Sciatic nerve (tissue), 2 donors: ENCODE measurements around the gene MAP4K1. TPM values are rescaled to one million over a fixed set of nuclear protein-coding genes. Genes with fewer than 3 reads are reported as not detected.
A peak's percentile ranks its signal among the peaks of the same experiment; 100 is the strongest.
"Not testable (repeated sequence)": the region's sequence is repeated elsewhere in the genome, so short reads cannot be mapped to it uniquely, and the experiment has no call there.

Experiments used
- ATAC-seq: fragments of 200-7000 bp; cut with Tn5 transposase; one replicate; pipeline ENCODE4 v1.9.1; 2020; ENCODE audit warnings: mild to moderate bottlenecking, moderate library complexity
- DNase-seq: peaks from one replicate; pipeline ENCODE4 v3.0.0-alpha.2; 2020; ENCODE audit warnings: low spot score
- intact Hi-C: fragments of 100-400 bp; cut with DNase I; formaldehyde crosslinking; loops from one replicate; pipeline ENCODE4 v1.14.2; 2022
- total RNA-seq: library from RNA; stranded (reverse); fragmentation: NEBNext Ultra II Directional; extraction: Animal tissue kit (Norgen Biotek cat#: 25700); gene quantifications from one replicate; pipeline ENCODE4 v1.2.1, GENCODE V29; 2021
- donor health status: DM: no; HTN: no; CAD: no.
- donor health status: DM: no; HTN: no; CAD: no.

The MAP4K1 gene
- total RNA-seq, 1 donor from 2014 or later: 6.2 TPM

- DNase-seq (no peak), ATAC-seq (no peak)
- intact Hi-C loops: loop anchor here (10.0 kb wide), 1 partner anchor 228 kb away; the partner anchor contains the start of gene FAM98C
Measured at GRCh38 chr19:38632476-38633213, 14.9 kb upstream of the MAP4K1 start.

GRCh38 chr19:38631811-38632475 is 14.2 kb upstream of the MAP4K1 start:
- intact Hi-C loops: loop anchor here (10.0 kb wide), 1 partner anchor 227 kb away; the partner anchor contains the start of gene FAM98C
- not testable (repeated sequence) for ATAC-seq, DNase-seq

- ATAC-seq, DNase-seq: not testable (repeated sequence)
- intact Hi-C loops: loop anchor here (10.0 kb wide), 1 partner anchor 226 kb away; the partner anchor contains the start of gene FAM98C
Measured at GRCh38 chr19:38631301-38631700, 13.5 kb upstream of the MAP4K1 start.

- no peak for DNase-seq
- no peak for ATAC-seq
- intact Hi-C loops: loop anchor here (10.0 kb wide), 1 partner anchor 105 kb away; no protein-coding TSS in a partner anchor
Measured at GRCh38 chr19:38629568-38629967, 11.8 kb upstream of the MAP4K1 start.

- no peak for ATAC-seq
- intact Hi-C loops: loop anchor here (10.0 kb wide), 1 partner anchor 102 kb away; no protein-coding TSS in a partner anchor
- no peak for DNase-seq
Measured at GRCh38 chr19:38626401-38626800, 8.6 kb upstream of the MAP4K1 start.

GRCh38 chr19:38624822-38625221 is 7.1 kb upstream of the MAP4K1 start:
- DNase-seq (no peak), ATAC-seq (no peak)
- intact Hi-C loops: loop anchor here (10.0 kb wide), 1 partner anchor 100 kb away; no protein-coding TSS in a partner anchor

GRCh38 chr19:38619361-38620174 is 1.8 kb upstream of the MAP4K1 start:
- ATAC-seq (no peak), DNase-seq (no peak)
- intact Hi-C loops: loop anchor here (10.0 kb wide), 1 partner anchor 95 kb away; no protein-coding TSS in a partner anchor

GRCh38 chr19:38618590-38619360 is 1.0 kb upstream of the MAP4K1 start, which contains the start of gene EIF3K:
Gene EIF3K (plus strand): TSS chr19:38619188. CDS start chr19:38619269, 81 bp downstream.
- DNase-seq (peak; percentile 99), ATAC-seq (peak; percentile 96)
- intact Hi-C loops: no loop called here

- DNase-seq: peak; percentile 71
- ATAC-seq: no peak
- intact Hi-C loops: no loop called here
Measured at GRCh38 chr19:38617283-38617763, 430 bp downstream of the MAP4K1 start.

- intact Hi-C loops: no loop called here
- DNase-seq (no peak), ATAC-seq (no peak)
Measured at GRCh38 chr19:38616265-38616664, 1.5 kb downstream of the MAP4K1 start.

GRCh38 chr19:38615007-38615581 is 2.7 kb downstream of the MAP4K1 start:
- no peak for ATAC-seq
- intact Hi-C loops: no loop called here

GRCh38 chr19:38614289-38614688 is 3.5 kb downstream of the MAP4K1 start:
- no peak for ATAC-seq
- DNase-seq: no peak
- intact Hi-C loops: no loop called here

More at GRCh38 chr19:38615007-38615581, 2.7 kb downstream of the MAP4K1 start:
- no peak for DNase-seq

- ATAC-seq (no peak), DNase-seq (no peak)
- intact Hi-C loops: no loop called here
Measured at GRCh38 chr19:38606131-38606530, 11.6 kb downstream of the MAP4K1 start.

GRCh38 chr19:38602856-38603255 is 14.9 kb downstream of the MAP4K1 start:
- ATAC-seq, DNase-seq, intact Hi-C loops: not testable (repeated sequence)

- intact Hi-C loops: no loop called here
- DNase-seq (no peak), ATAC-seq (no peak)
Measured at GRCh38 chr19:38599722-38600121, 18.0 kb downstream of the MAP4K1 start.

- intact Hi-C loops: no loop called here
- ATAC-seq: no peak
- DNase-seq: no peak
Measured at GRCh38 chr19:38597075-38597474, 20.7 kb downstream of the MAP4K1 start.

GRCh38 chr19:38596057-38596981 is 21.4 kb downstream of the MAP4K1 start:
- DNase-seq (no peak), ATAC-seq (no peak)
- intact Hi-C loops: no loop called here
